HL-60 (cell line): Measurements from ENCODE around the gene MKI67.

Source experiments
- CTCF ChIP-seq: IDR thresholded peaks from one replicate; pipeline ENCODE4 v1.5.1; 2011; ENCODE audit warnings: low read length, control low read depth, inconsistent platforms; ENCODE audit not compliant: insufficient read depth
- POLR2AphosphoS5 ChIP-seq: IDR thresholded peaks from 2 replicates; pipeline ENCODE4 v1.6.1; 2012; ENCODE audit warnings: low read depth
- REST ChIP-seq: IDR thresholded peaks from 2 replicates; pipeline ENCODE4 v1.6.1; 2012; ENCODE audit warnings: low read depth; ENCODE audit not compliant: insufficient replicate concordance
- SPI1 ChIP-seq: IDR thresholded peaks from 2 replicates; pipeline ENCODE4 v1.6.1; 2012; ENCODE audit warnings: low read depth, mild to moderate bottlenecking, borderline replicate concordance

- TF ChIP-seq CTCF = no peak
- no peak for TF ChIP-seq REST
- no peak for TF ChIP-seq POLR2AphosphoS5
- TF ChIP-seq SPI1 = no peak
Measured at GRCh38 chr10:128050121-128050516, 76.1 kb downstream of the MKI67 start.
